HepG2 (cell line): Measurements from ENCODE around the gene TGFBR1. TPM values are rescaled to one million over a fixed set of nuclear protein-coding genes. Genes with fewer than 3 reads are reported as not detected.

Source experiments
- ATAC-seq: fragments of 200-7000 bp; cut with Tn5 transposase; 3 replicates; pipeline ENCODE4 v1.9.1; 2020; ENCODE audit warnings: mild to moderate bottlenecking, moderate library complexity
- BruUV-seq: library from RNA; stranded (reverse); fragments of 400-500 nt; replicated peaks from 2 replicates; lab custom pipeline; 2021; lab: Mats Ljungman, UMichigan
- CTCF ChIA-PET: fragments of 300-600 bp; formaldehyde crosslinking; extraction: SDS; loops from one replicate; lab custom pipeline; 2021; ENCODE audit warnings: low total read pairs, inconsistent platforms, low intra/inter-chr PET ratio; lab: Yijun Ruan, JAX
- POLR2A ChIA-PET: fragments of 350-600 bp; sonication (Branson Sonifier 250); formaldehyde crosslinking; loops from one replicate; lab custom pipeline; 2020; ENCODE audit warnings: antibody characterized with exemption, inconsistent platforms; lab: Yijun Ruan, JAX
- DNase-seq: peaks from one replicate; pipeline ENCODE4 v3.0.0-alpha.2; 2015; ENCODE audit warnings: low spot score
- FAIRE-seq: peaks from 3 replicates; lab custom pipeline; 2011; peaks lifted over from hg19 to GRCh38; lab: Jason Lieb, UNC
- H2AFZ ChIP-seq: one replicate; pipeline ENCODE4 v1.6.1; 2011; ENCODE audit warnings: low read length, inconsistent platforms
- H3K27ac ChIP-seq: fragments of 300-600 bp; 3 replicates; pipeline ENCODE4 v1.8.0; 2011; ENCODE audit warnings: mixed run types, mild to moderate bottlenecking, mixed read lengths, low read length, inconsistent platforms; ENCODE audit not compliant: insufficient read depth; ENCODE audit errors: extremely low read length
- H3K27me3 ChIP-seq, 2 experiments: fragments of 200-600 bp in 1 of 2; 2 replicates in 1 of 2; 3 replicates in 1 of 2; pipeline versions ENCODE4 v1.6.0 to v1.8.0; 2011; ENCODE audit warnings: low read length in 2 of 2, mild to moderate bottlenecking in 2 of 2, moderate library complexity in 2 of 2, inconsistent platforms in 1 of 2; ENCODE audit not compliant: insufficient read depth in 2 of 2, control insufficient read depth in 1 of 2
- H3K36me3 ChIP-seq, 2 experiments: fragments of 200-600 bp in 1 of 2; replicated peaks in 1 of 2; 2 replicates in 1 of 2; 3 replicates in 1 of 2; pipeline versions ENCODE4 v1.5.1 to v1.8.0; 2011; ENCODE audit warnings: low read length in 2 of 2, inconsistent platforms in 1 of 2; ENCODE audit not compliant: insufficient read depth in 2 of 2, control insufficient read depth in 1 of 2
- H3K4me1 ChIP-seq: 2 replicates; pipeline ENCODE4 v1.5.1; 2012; ENCODE audit warnings: low read length, inconsistent platforms; ENCODE audit not compliant: insufficient read depth
- H3K4me2 ChIP-seq: 2 replicates; pipeline ENCODE4 v1.6.0; 2011; ENCODE audit warnings: low read depth, low read length, inconsistent platforms
- H3K4me3 ChIP-seq, 3 experiments: fragments of 200-600 bp in 1 of 3; sonication (generic), shearing (Covaris generic) in 1 of 3; replicated peaks in 1 of 3; 2 replicates each; pipeline ENCODE4 v1.5.1; 2011 to 2016; ENCODE audit warnings: low read length in 3 of 3, inconsistent platforms in 2 of 3, low read depth in 2 of 3, mild to moderate bottlenecking in 2 of 3, control low read depth in 1 of 3, mixed read lengths in 1 of 3; ENCODE audit not compliant: insufficient read depth in 1 of 3
- H3K79me2 ChIP-seq: one replicate; pipeline ENCODE4 v1.6.1; 2011; ENCODE audit warnings: low read length, inconsistent platforms; ENCODE audit not compliant: insufficient read depth
- H3K9ac ChIP-seq: 2 replicates; pipeline ENCODE4 v1.6.0; 2011; ENCODE audit warnings: mild to moderate bottlenecking, low read depth, low read length, inconsistent platforms; ENCODE audit not compliant: insufficient read depth
- H3K9me3 ChIP-seq: 2 replicates; pipeline ENCODE4 v1.5.1; 2012; ENCODE audit warnings: mild to moderate bottlenecking, low read length
- H4K20me1 ChIP-seq: 2 replicates; pipeline ENCODE4 v1.6.0; 2011; ENCODE audit warnings: inconsistent platforms, mild to moderate bottlenecking, low read length, moderate library complexity; ENCODE audit not compliant: insufficient read depth
- CREB1 ChIP-seq, 2 experiments: fragments of 450-650 bp in 1 of 2; IDR thresholded peaks; 2 replicates each; pipeline ENCODE4 v1.6.1; 2016 to 2017; ENCODE audit warnings: control low read depth in 1 of 2, mild to moderate bottlenecking in 1 of 2, missing compliant biosample characterization in 1 of 2, missing genetic modification characterization in 1 of 2
- CTCF ChIP-seq: sonication (generic); formaldehyde crosslinking; IDR thresholded peaks from 2 replicates; pipeline ENCODE4 v1.5.0; 2020; ENCODE audit warnings: mild to moderate bottlenecking, missing genetic modification reagents, moderate library complexity
- EP300 ChIP-seq, 3 experiments: sonication (generic) in 1 of 3; formaldehyde crosslinking in 1 of 3; IDR thresholded peaks; 2 replicates each; pipeline versions ENCODE4 v1.5.1 to v1.6.1; 2011 to 2020; ENCODE audit warnings: low read depth in 2 of 3, low read length in 2 of 3, borderline replicate concordance in 1 of 3, improper control_type of control experiment in 1 of 3, mild to moderate bottlenecking in 1 of 3, missing genetic modification reagents in 1 of 3, moderate library complexity in 1 of 3
- RAD21 ChIP-seq: fragments of 450-650 bp; formaldehyde crosslinking; IDR thresholded peaks from 2 replicates; pipeline ENCODE4 v1.5.0; 2020; ENCODE audit warnings: mild to moderate bottlenecking
- SETDB1 ChIP-seq: sonication (generic); formaldehyde crosslinking; IDR thresholded peaks from 2 replicates; pipeline ENCODE4 v1.5.1; 2020; ENCODE audit warnings: missing genetic modification reagents, mild to moderate bottlenecking, borderline replicate concordance
- SMC3 ChIP-seq: IDR thresholded peaks from 2 replicates; pipeline ENCODE4 v1.6.1; 2011; ENCODE audit warnings: low read length, improper control_type of control experiment
- STAG1 ChIP-seq: sonication (generic); formaldehyde crosslinking; IDR thresholded peaks from 2 replicates; pipeline ENCODE4 v1.4.0; 2020; ENCODE audit warnings: missing genetic modification reagents
- TBL1XR1 ChIP-seq: fragments of 150-350 bp; IDR thresholded peaks from 2 replicates; pipeline ENCODE4 v1.6.1; 2014; ENCODE audit warnings: borderline replicate concordance, low read length; ENCODE audit not compliant: partially characterized antibody
- ZFP82 ChIP-seq: sonication (generic); formaldehyde crosslinking; IDR thresholded peaks from 2 replicates; pipeline ENCODE4 v1.5.1; 2020; ENCODE audit warnings: mild to moderate bottlenecking, missing genetic modification reagents, borderline replicate concordance
- WGBS: methylation state at CpG from one replicate; pipeline ENCODE4 v1.1.6; 2017; ENCODE audit warnings: low lambda C conversion rate; 5-methylcytosine and 5-hydroxymethylcytosine counted together
- in situ Hi-C: cut with HindIII; loops from 2 replicates; pipeline ENCODE4 v1.10.0; 2017; ENCODE audit warnings: low pct_unique_long_range_greater_than_20kb; ENCODE audit not compliant: extremely low pct_ligation_motif_present
- intact Hi-C: fragments of 100-400 bp; cut with micrococcal nuclease; formaldehyde crosslinking; loops from one replicate; pipeline ENCODE4 v1.10.0; 2022; ENCODE audit not compliant: unreplicated experiment
- polyA plus RNA-seq, 8 experiments: library from polyadenylated mRNA; depleted of rRNA in 3 of 8; stranded (reverse) in 7 of 8; unstranded in 1 of 8; fragments of >200 nt; fragmentation: Illumina TruSeq in 4 of 8; extraction: Trizol in 4 of 8; gene quantifications; 2 replicates each; pipeline versions ENCODE4 v1.2.1 to v1.2.3, GENCODE V29; 2011 to 2016; ENCODE audit warnings: low read depth in 4 of 8, missing spikeins in 1 of 8, mixed read lengths in 1 of 8; ENCODE audit not compliant: insufficient read depth in 1 of 8
- total RNA-seq, 5 experiments: library from RNA; depleted of rRNA; stranded (reverse); fragments of >200 nt; fragmentation: Illumina TruSeq; extraction: Trizol; gene quantifications; 2 replicates each; pipeline ENCODE4 v1.2.3, GENCODE V29; 2016; ENCODE audit warnings: low read depth in 1 of 5
- TF ChIP-seq, protein P1 (sequence below): sonication (generic); formaldehyde crosslinking; IDR thresholded peaks from 2 replicates; pipeline ENCODE4 v1.4.0; 2020; ENCODE audit warnings: missing genetic modification reagents

TGFBR1 gene
- total and polyA plus RNA-seq, 2 of the 13 experiments (the other 11 are each of a cell fraction or from before 2014, with no cell fraction given): 16.8 to 23.9 TPM

- H3K4me2 ChIP-seq: no peak overlapping the region
- intact Hi-C loops: loop anchor here (1.0 kb wide), 2 partner anchors 21 to 848 kb away; no protein-coding TSS in a partner anchor
Observed at GRCh38 chr9:99162759-99163364, 57.9 kb downstream of the TGFBR1 start.

More at GRCh38 chr9:99162759-99163364, 57.9 kb downstream of the TGFBR1 start:
- CTCF ChIA-PET: interaction anchor here (1.2 to 1.6 kb wide), 2 partner anchors 21 to 848 kb away, joined by 5 to 6 read pairs; no protein-coding TSS in a partner anchor
- Histone ChIP-seq H3K27ac (no peak overlapping the region), H3K9me3 (no peaks in the 10 kb centered on the region), H3K4me3 (no peak overlapping the region), H3K27me3 (no peaks in the 10 kb centered on the region; a peak in 1 of 5 replicates), H4K20me1 (no peaks in the 10 kb centered on the region), H2AFZ (no peak overlapping the region), H3K36me3 (no peaks in the 10 kb centered on the region), H3K79me2 (no peaks in the 10 kb centered on the region), H3K9ac (no peak overlapping the region), H3K4me1 (peaks cover 11% of the 10 kb centered on the region)
- POLR2A ChIA-PET: no interaction called here
- FAIRE-seq: peak; percentile 30
- peak; percentile 43 for DNase-seq
- no TSS peak for BruUV-seq
- no peak for TF ChIP-seq EP300 (IDR thresholded peaks at IDR 0.05; ENCODE audit: low read depth in 2 of 2, low read length in 2 of 2)
- no peak for TF ChIP-seq EP300 (CRISPR knock-in tag; IDR thresholded peaks at IDR 0.05; ENCODE audit: borderline replicate concordance)
- TF ChIP-seq SMC3: peak; percentile 53; the same call in 1 of the 2 replicates
- TF ChIP-seq, protein P1, sequence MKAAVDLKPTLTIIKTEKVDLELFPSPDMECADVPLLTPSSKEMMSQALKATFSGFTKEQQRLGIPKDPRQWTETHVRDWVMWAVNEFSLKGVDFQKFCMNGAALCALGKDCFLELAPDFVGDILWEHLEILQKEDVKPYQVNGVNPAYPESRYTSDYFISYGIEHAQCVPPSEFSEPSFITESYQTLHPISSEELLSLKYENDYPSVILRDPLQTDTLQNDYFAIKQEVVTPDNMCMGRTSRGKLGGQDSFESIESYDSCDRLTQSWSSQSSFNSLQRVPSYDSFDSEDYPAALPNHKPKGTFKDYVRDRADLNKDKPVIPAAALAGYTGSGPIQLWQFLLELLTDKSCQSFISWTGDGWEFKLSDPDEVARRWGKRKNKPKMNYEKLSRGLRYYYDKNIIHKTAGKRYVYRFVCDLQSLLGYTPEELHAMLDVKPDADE (CRISPR knock-in tag): no peak
- no peak for TF ChIP-seq CREB1 (IDR thresholded peaks at IDR 0.05)
- TF ChIP-seq CREB1 (CRISPR knock-in tag; IDR thresholded peaks at IDR 0.05): no peak
- TF ChIP-seq SETDB1: no peak
- no peak for TF ChIP-seq TBL1XR1
- TF ChIP-seq ZFP82: no peak
- TF ChIP-seq STAG1 (CRISPR knock-in tag): peak; percentile 62
- peak; percentile 75 for TF ChIP-seq CTCF (CRISPR knock-in tag)
- peak; percentile 63 for TF ChIP-seq RAD21 (CRISPR knock-in tag)
- peak; percentile 25; the same call in 1 of the 3 replicates for ATAC-seq
- WGBS: 34% methylated on average over 3 of the region's 3 CpGs
- in situ Hi-C loops: loop anchor here (25.0 kb wide), 1 partner anchor 1424 kb away; the partner anchor contains the start of gene CAVIN4
